WTC11 (cell line): Measurements from ENCODE around the gene LCE6A. TPM values are rescaled to one million over a fixed set of nuclear protein-coding genes. Genes with fewer than 3 reads are reported as not detected.

Source experiments
- ATAC-seq: fragments of 200-7000 bp; cut with Tn5 transposase; 2 replicates; pipeline ENCODE4 v1.10.0; 2021; ENCODE audit warnings: mild to moderate bottlenecking, moderate library complexity
- CTCF ChIA-PET: fragments of 300-600 bp; sonication (Branson Sonifier 250); formaldehyde crosslinking; loops from one replicate; lab custom pipeline; 2021; ENCODE audit warnings: antibody characterized with exemption; lab: Charles Lee
- POLR2A ChIA-PET: fragments of 350-600 bp; sonication (Branson Sonifier 250); formaldehyde crosslinking; loops from one replicate; lab custom pipeline; 2021; ENCODE audit warnings: antibody characterized with exemption; lab: Charles Lee
- DNase-seq: peaks from one replicate; pipeline ENCODE4 v3.0.0; 2021; ENCODE audit warnings: low spot score
- H3K27ac Mint-ChIP-seq: 2 replicates; pipeline ENCODE4 v1.8.0; 2021; ENCODE audit warnings: mixed read lengths
- H3K27me3 Mint-ChIP-seq: 2 replicates; pipeline ENCODE4 v1.8.0; 2021; ENCODE audit warnings: low read depth, mild to moderate bottlenecking, moderate library complexity, mixed read lengths
- H3K36me3 Mint-ChIP-seq: 2 replicates; pipeline ENCODE4 v1.8.0; 2021; ENCODE audit warnings: mixed read lengths
- H3K4me1 Mint-ChIP-seq: 2 replicates; pipeline ENCODE4 v1.8.0; 2022; ENCODE audit warnings: mixed read lengths
- H3K4me3 Mint-ChIP-seq: 2 replicates; pipeline ENCODE4 v1.8.0; 2021; ENCODE audit warnings: mild to moderate bottlenecking, moderate library complexity, mixed read lengths
- H3K9me3 Mint-ChIP-seq: 2 replicates; pipeline ENCODE4 v1.8.0; 2021; ENCODE audit warnings: mixed read lengths
- ATF6 ChIP-seq: sonication (generic); formaldehyde crosslinking; IDR thresholded peaks from 2 replicates; pipeline ENCODE4 v1.8.1; 2023; ENCODE audit warnings: mild to moderate bottlenecking, missing genetic modification reagents
- E2F5 ChIP-seq: sonication (generic); formaldehyde crosslinking; IDR thresholded peaks from 2 replicates; pipeline ENCODE4 v1.8.1; 2022; ENCODE audit warnings: mild to moderate bottlenecking, moderate library complexity, missing genetic modification reagents
- FOXP1 ChIP-seq: sonication (generic); formaldehyde crosslinking; IDR thresholded peaks from 2 replicates; pipeline ENCODE4 v1.8.0; 2022; ENCODE audit warnings: missing genetic modification reagents, mild to moderate bottlenecking, moderate library complexity, borderline replicate concordance
- JAZF1 ChIP-seq: fragments of 250-450 bp; sonication (Bioruptor Pico); IDR thresholded peaks from 2 replicates; pipeline ENCODE4 v1.9.0; 2021; ENCODE audit warnings: moderate library complexity, mild to moderate bottlenecking, inconsistent platforms
- JUN ChIP-seq: sonication (generic); formaldehyde crosslinking; IDR thresholded peaks from 2 replicates; pipeline ENCODE4 v1.8.0; 2023; ENCODE audit warnings: mild to moderate bottlenecking, missing genetic modification reagents
- ZNF317 ChIP-seq: sonication (generic); formaldehyde crosslinking; IDR thresholded peaks from 2 replicates; pipeline ENCODE4 v1.8.1; 2023; ENCODE audit warnings: low read depth, mild to moderate bottlenecking, moderate library complexity, missing genetic modification reagents, borderline replicate concordance
- total RNA-seq: library from RNA; stranded (reverse); gene quantifications from 3 replicates; pipeline ENCODE4 v1.2.3, GENCODE V29; 2021
- TF ChIP-seq, protein P1 (sequence below): fragments of 250-450 bp; sonication (Bioruptor Pico); IDR thresholded peaks from 2 replicates; pipeline ENCODE4 v1.9.0; 2021; ENCODE audit warnings: mild to moderate bottlenecking
- TF ChIP-seq, protein P2 (sequence below): fragments of 250-450 bp; sonication (Bioruptor Pico); IDR thresholded peaks from 2 replicates; pipeline ENCODE4 v1.9.0; 2021; ENCODE audit warnings: moderate library complexity, mild to moderate bottlenecking, inconsistent platforms, borderline replicate concordance

The LCE6A gene
- total RNA-seq, 1 experiment from 2014 or later: not detected

GRCh38 chr1:152888126-152888525, 45.5 kb downstream of the LCE6A start:
- TF ChIP-seq JUN: no peak
- TF ChIP-seq, protein P1, sequence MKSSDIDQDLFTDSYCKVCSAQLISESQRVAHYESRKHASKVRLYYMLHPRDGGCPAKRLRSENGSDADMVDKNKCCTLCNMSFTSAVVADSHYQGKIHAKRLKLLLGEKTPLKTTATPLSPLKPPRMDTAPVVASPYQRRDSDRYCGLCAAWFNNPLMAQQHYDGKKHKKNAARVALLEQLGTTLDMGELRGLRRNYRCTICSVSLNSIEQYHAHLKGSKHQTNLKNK: no peak
- no peak for TF ChIP-seq E2F5
- no peak for TF ChIP-seq ZNF317 (CRISPR knock-in tag)
- TF ChIP-seq, protein P2, sequence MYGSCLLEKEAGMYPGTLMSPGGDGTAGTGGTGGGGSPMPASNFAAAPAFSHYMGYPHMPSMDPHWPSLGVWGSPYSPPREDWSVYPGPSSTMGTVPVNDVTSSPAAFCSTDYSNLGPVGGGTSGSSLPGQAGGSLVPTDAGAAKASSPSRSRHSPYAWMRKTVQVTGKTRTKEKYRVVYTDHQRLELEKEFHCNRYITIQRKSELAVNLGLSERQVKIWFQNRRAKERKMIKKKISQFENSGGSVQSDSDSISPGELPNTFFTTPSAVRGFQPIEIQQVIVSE (CRISPR knock-in tag): no peak
- no peak for TF ChIP-seq ATF6 (CRISPR knock-in tag)
- TF ChIP-seq FOXP1 (CRISPR knock-in tag): no peak
- TF ChIP-seq JAZF1 (CRISPR knock-in tag): no peak
- ChIA-PET POLR2A (no interaction called here), CTCF (interaction anchor here (1.7 to 2.4 kb wide), 3 partner anchors 10 to 304 kb away, joined by 4 to 8 read pairs (median 8); partner anchors contain the start of gene SMCP)
- no peaks in the 10 kb centered on the region for H3K4me1 Mint-ChIP-seq
- no peaks in the 10 kb centered on the region for H3K27me3 Mint-ChIP-seq
- no peak overlapping the region for H3K4me3 Mint-ChIP-seq
- no peaks in the 10 kb centered on the region for H3K36me3 Mint-ChIP-seq
- peaks cover 32% of the 10 kb centered on the region for H3K9me3 Mint-ChIP-seq
- no peak for DNase-seq
- no peak overlapping the region for H3K27ac Mint-ChIP-seq
- ATAC-seq: no peak

Other genes with a start within 250 kb of the LCE6A start
- not detected in 3 replicates for gene LCE3C, start 242.6 kb upstream of the LCE6A start, total RNA-seq
- not detected in 3 replicates for gene LCE3B, start 229.0 kb upstream of the LCE6A start, total RNA-seq
- not detected in 3 replicates for gene LCE3A, start 219.8 kb upstream of the LCE6A start, total RNA-seq
- not detected in 3 replicates for gene LCE2D, start 179.5 kb upstream of the LCE6A start, total RNA-seq
- not detected in 3 replicates for gene LCE2C, start 167.6 kb upstream of the LCE6A start, total RNA-seq
- gene LCE2B, start 156.7 kb upstream of the LCE6A start, total RNA-seq: not detected in 3 replicates
- not detected in 3 replicates for gene LCE2A, start 144.5 kb upstream of the LCE6A start, total RNA-seq
- not detected in 3 replicates for gene LCE4A, start 134.7 kb upstream of the LCE6A start, total RNA-seq
- gene KPRP, start 84.8 kb upstream of the LCE6A start, total RNA-seq: not detected in 3 replicates
- gene LCE1F, start 67.7 kb upstream of the LCE6A start, total RNA-seq: not detected in 3 replicates
- gene LCE1E, start 56.6 kb upstream of the LCE6A start, total RNA-seq: not detected in 3 replicates
- gene LCE1D, start 46.1 kb upstream of the LCE6A start, total RNA-seq: not detected in 3 replicates
- gene LCE1C, start 36.2 kb upstream of the LCE6A start, total RNA-seq: not detected in 3 replicates
- gene LCE1B, start 30.9 kb upstream of the LCE6A start, total RNA-seq: not detected in 3 replicates
- gene LCE1A, start 15.4 kb upstream of the LCE6A start, total RNA-seq: not detected in 3 replicates
- not detected in 3 replicates for gene LCE7A, start 17.1 kb downstream of the LCE6A start, total RNA-seq
- not detected in 3 replicates for gene SMCP, start 35.5 kb downstream of the LCE6A start, total RNA-seq
- not detected in 3 replicates for gene IVL, start 65.7 kb downstream of the LCE6A start, total RNA-seq
- gene SPRR5, start 104.3 kb downstream of the LCE6A start, total RNA-seq: not detected in 3 replicates
- gene SPRR4, start 127.8 kb downstream of the LCE6A start, total RNA-seq: not detected in 3 replicates
- gene SPRR1A, start 141.2 kb downstream of the LCE6A start, total RNA-seq: not detected in 3 replicates
- gene SPRR3, start 158.9 kb downstream of the LCE6A start, total RNA-seq: not detected in 3 replicates
- not detected in 3 replicates for gene SPRR1B, start 188.3 kb downstream of the LCE6A start, total RNA-seq
- not detected in 3 replicates for gene SPRR2D, start 198.3 kb downstream of the LCE6A start, total RNA-seq
- gene SPRR2A, start 214.7 kb downstream of the LCE6A start, total RNA-seq: not detected in 3 replicates
- gene SPRR2B, start 228.8 kb downstream of the LCE6A start, total RNA-seq: not detected in 3 replicates